Thymus (tissue), 11 donors: Measurements from ENCODE around the gene BAZ2B. TPM values are rescaled to one million over a fixed set of nuclear protein-coding genes. Genes with fewer than 3 reads are reported as not detected.
A peak's percentile ranks its signal among the peaks of the same experiment; 100 is the strongest.

Experiments
- DNase-seq, 9 donors: peaks; one replicate each; pipeline ENCODE4 v3.0.0-alpha.2; 2013; ENCODE audit warnings: low spot score in 9 of 9, low read depth in 6 of 9, missing footprints in 1 of 9
- H3K27ac ChIP-seq, 2 donors: one replicate each; pipeline ENCODE4 v1.5.1; 2013; ENCODE audit warnings: control low read depth in 1 of 2, low read depth in 1 of 2, low read length in 1 of 2, mild to moderate bottlenecking in 1 of 2, moderate library complexity in 1 of 2
- H3K27me3 ChIP-seq, 2 donors: one replicate each; pipeline ENCODE4 v1.5.1; 2013; ENCODE audit warnings: low read length in 1 of 2; ENCODE audit not compliant: control insufficient read depth in 2 of 2, insufficient read depth in 1 of 2
- H3K36me3 ChIP-seq, 2 donors: one replicate each; pipeline ENCODE4 v1.5.1; 2013; ENCODE audit warnings: low read length in 1 of 2, mild to moderate bottlenecking in 1 of 2, moderate library complexity in 1 of 2; ENCODE audit not compliant: control insufficient read depth in 2 of 2, insufficient read depth in 2 of 2
- H3K4me1 ChIP-seq, 2 donors: one replicate each; pipeline ENCODE4 v1.5.1; 2013; ENCODE audit warnings: low read length in 2 of 2; ENCODE audit not compliant: control insufficient read depth in 2 of 2, insufficient read depth in 2 of 2
- H3K4me3 ChIP-seq, 2 donors: one replicate each; pipeline ENCODE4 v1.5.1; 2013; ENCODE audit warnings: low read length in 2 of 2, control low read depth in 1 of 2, mild to moderate bottlenecking in 1 of 2
- H3K9me3 ChIP-seq, 2 donors: one replicate each; pipeline ENCODE4 v1.5.1; 2013; ENCODE audit warnings: low read length in 1 of 2, mild to moderate bottlenecking in 1 of 2; ENCODE audit not compliant: control insufficient read depth in 2 of 2, insufficient read depth in 1 of 2
- WGBS: extraction: QIAGEN DNeasy Blood & Tissue Kit; methylation state at CpG from one replicate; pipeline ENCODE4 v1.1.7; 2013; 5-methylcytosine and 5-hydroxymethylcytosine counted together
- polyA plus RNA-seq: library from polyadenylated mRNA; stranded (reverse); fragments of 200-250 nt; gene quantifications from one replicate; pipeline ENCODE4 v1.2.3, GENCODE V29; 2013
- total RNA-seq: library from RNA; stranded (reverse); fragments of 120-200 nt; gene quantifications from one replicate; pipeline ENCODE4 v1.2.4, GENCODE V29; 2013
- donor health status: healthy.

BAZ2B gene
- total and polyA plus RNA-seq, 2 donors, result 16.9 to 43.3 TPM

DNA sequence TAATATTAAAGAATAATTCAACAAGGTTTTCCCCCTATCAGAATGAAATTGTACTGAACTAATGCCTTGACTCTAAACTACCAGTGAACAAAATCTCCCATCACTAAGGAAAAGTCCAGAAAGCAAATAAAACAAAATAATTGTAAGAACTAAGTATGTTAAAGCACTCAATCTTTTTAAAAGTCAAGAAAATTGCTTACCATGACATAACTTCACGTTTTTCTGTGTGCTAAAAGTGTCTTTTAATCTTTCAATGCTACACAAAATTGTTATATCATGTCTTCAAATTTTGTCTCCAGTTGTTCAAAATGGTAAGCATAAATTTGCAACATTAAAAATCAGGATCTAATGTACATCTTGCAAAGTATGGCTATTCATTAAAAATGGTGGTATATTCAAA, 156.1 kb downstream of the BAZ2B start:
- H3K9me3 ChIP-seq, result no peaks in the 10 kb centered on the region
- H3K27ac ChIP-seq, result no peak overlapping the region
- DNase-seq, result no peak
- H3K27me3 ChIP-seq, result no peaks in the 10 kb centered on the region
- no peak overlapping the region for H3K4me3 ChIP-seq
- 98% methylated on average over 1 of the region's 1 CpG for WGBS
- no peaks in the 10 kb centered on the region for H3K36me3 ChIP-seq
- H3K4me1 ChIP-seq, result peaks cover 0 to 2% of the 10 kb centered on the region in 2 donors

GRCh38 chr2:159459279-159459678, 157.1 kb downstream of the BAZ2B start:
- DNase-seq, result no peak
- Histone ChIP-seq H3K4me3 (no peak overlapping the region), H3K4me1 (peaks cover 0 to 2% of the 10 kb centered on the region in 2 donors), H3K9me3 (no peaks in the 10 kb centered on the region), H3K36me3 (no peaks in the 10 kb centered on the region), H3K27me3 (no peaks in the 10 kb centered on the region), H3K27ac (no peak overlapping the region)
- 98% methylated on average over 1 of the region's 1 CpG for WGBS

GRCh38 chr2:159457589-159457988, 158.8 kb downstream of the BAZ2B start:
- 55% methylated on average over 1 of the region's 1 CpG for WGBS
- Histone ChIP-seq H3K4me3 (no peak overlapping the region), H3K4me1 (peaks cover 0 to 2% of the 10 kb centered on the region in 2 donors), H3K9me3 (no peaks in the 10 kb centered on the region), H3K27me3 (no peaks in the 10 kb centered on the region), H3K27ac (no peak overlapping the region), H3K36me3 (peaks cover 0 to 2% of the 10 kb centered on the region in 2 donors)
- DNase-seq, result no peak

GRCh38 chr2:159456500-159457426, 159.6 kb downstream of the BAZ2B start:
- H3K9me3 ChIP-seq, result no peaks in the 10 kb centered on the region
- H3K4me3 ChIP-seq, result no peak overlapping the region
- peaks cover 0 to 2% of the 10 kb centered on the region in 2 donors for H3K36me3 ChIP-seq
- no peaks in the 10 kb centered on the region for H3K27me3 ChIP-seq
- 31% methylated on average over 5 of the region's 5 CpGs for WGBS
- peak in 1 of 9 donors; percentile 17 for DNase-seq
- no peak overlapping the region for H3K27ac ChIP-seq
- H3K4me1 ChIP-seq, result peaks cover 0 to 2% of the 10 kb centered on the region in 2 donors

GRCh38 chr2:159455330-159455918, 160.9 kb downstream of the BAZ2B start:
- H3K9me3 ChIP-seq, result no peaks in the 10 kb centered on the region
- DNase-seq, result no peak
- no peaks in the 10 kb centered on the region for H3K27me3 ChIP-seq
- H3K36me3 ChIP-seq, result peaks cover 0 to 2% of the 10 kb centered on the region in 2 donors
- H3K27ac ChIP-seq, result no peak overlapping the region
- H3K4me1 ChIP-seq, result peaks cover 0 to 2% of the 10 kb centered on the region in 2 donors
- no peak overlapping the region for H3K4me3 ChIP-seq

DNA sequence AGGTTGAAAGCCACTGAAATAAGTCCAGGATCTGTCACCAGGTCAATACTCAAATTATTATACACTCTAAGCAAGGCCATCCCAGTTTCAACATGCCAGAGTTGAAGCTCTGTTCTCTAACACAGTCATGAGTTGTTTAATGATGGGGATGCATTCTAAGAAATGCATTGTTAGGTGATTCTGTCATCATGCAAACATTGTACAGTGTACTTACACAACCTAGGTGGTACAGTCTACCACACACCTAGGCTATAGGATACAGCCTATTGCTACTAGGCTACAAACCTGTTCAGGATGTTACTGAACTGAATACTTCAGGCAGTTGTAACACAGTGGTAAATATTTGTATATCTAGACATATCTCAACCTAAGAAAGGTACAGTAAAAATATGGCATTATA, 162.2 kb downstream of the BAZ2B start:
- Histone ChIP-seq H3K27me3 (no peaks in the 10 kb centered on the region), H3K4me3 (no peak overlapping the region), H3K27ac (no peak overlapping the region), H3K4me1 (peaks cover 0 to 2% of the 10 kb centered on the region in 2 donors), H3K36me3 (peaks cover 0 to 2% of the 10 kb centered on the region in 2 donors), H3K9me3 (no peaks in the 10 kb centered on the region)
- DNase-seq, result no peak

DNA sequence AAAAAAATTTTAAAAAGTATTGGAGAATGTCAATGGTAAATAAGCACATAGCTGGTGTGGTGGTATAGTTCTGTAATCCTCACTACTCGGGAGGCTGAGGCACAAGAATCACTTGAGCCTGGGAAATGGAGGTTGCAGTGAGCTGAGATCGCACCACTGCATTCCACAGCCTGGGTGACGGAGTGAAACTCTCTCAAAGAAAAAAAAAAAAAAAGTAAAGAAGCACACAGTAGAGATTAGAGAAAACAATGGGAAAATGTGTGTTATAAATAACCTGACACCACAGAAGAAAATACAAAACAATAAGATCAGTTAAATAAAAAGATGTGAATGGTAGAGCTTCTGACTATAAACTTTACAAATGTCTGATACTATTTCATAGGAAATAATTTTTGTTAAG, 166.2 kb downstream of the BAZ2B start:
- no peak overlapping the region for H3K27ac ChIP-seq
- over 99% methylated on average over 3 of the region's 3 CpGs for WGBS
- H3K4me1 ChIP-seq, result no peaks in the 10 kb centered on the region
- no peak overlapping the region for H3K4me3 ChIP-seq
- DNase-seq, result no peak
- no peaks in the 10 kb centered on the region for H3K9me3 ChIP-seq
- H3K27me3 ChIP-seq, result no peaks in the 10 kb centered on the region
- peaks cover 0 to 10% of the 10 kb centered on the region in 2 donors for H3K36me3 ChIP-seq

DNA sequence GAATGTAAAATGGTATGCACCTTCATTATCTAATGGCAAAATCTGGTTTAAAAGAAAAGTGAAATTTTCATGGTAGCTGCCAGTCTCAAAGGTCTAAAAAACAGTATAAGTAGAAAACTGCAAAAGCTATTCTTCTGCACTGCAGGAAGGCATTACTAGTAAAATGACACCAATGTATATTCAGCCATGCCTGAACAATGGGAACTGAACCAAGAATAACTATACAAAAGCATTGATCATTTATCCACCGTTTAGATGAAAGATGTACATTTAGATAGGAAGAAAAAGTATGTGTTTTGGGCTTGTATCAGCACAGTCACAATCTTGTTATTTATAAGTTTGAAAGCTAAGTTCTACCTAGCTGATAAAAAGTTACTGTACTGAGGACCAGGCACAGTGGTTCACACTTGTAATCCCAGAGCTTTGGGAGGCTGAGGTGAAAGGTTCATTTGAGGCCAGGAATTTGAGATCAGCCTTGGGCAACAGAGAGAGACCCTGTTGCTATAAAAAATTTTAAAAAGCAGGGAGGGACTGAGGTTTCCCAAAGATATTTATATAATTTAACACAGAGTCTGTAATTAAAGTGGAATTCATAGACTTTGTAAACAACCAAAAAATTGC, 166.7 kb downstream of the BAZ2B start:
- no peaks in the 10 kb centered on the region for H3K9me3 ChIP-seq
- WGBS, result 0% methylated on average over 1 of the region's 1 CpG

GRCh38 chr2:159446817-159447216, 169.5 kb downstream of the BAZ2B start:
- Histone ChIP-seq H3K27ac (no peak overlapping the region), H3K4me1 (no peaks in the 10 kb centered on the region), H3K36me3 (peaks cover 0 to 24% of the 10 kb centered on the region in 2 donors), H3K4me3 (no peak overlapping the region), H3K9me3 (no peaks in the 10 kb centered on the region), H3K27me3 (no peaks in the 10 kb centered on the region)
- DNase-seq, result no peak
- WGBS, result 98% methylated on average over 2 of the region's 2 CpGs

More for the DNA sequence above, 166.7 kb downstream of the BAZ2B start:
- no peak overlapping the region for H3K4me3 ChIP-seq
- no peaks in the 10 kb centered on the region for H3K27me3 ChIP-seq
- no peak overlapping the region for H3K27ac ChIP-seq
- no peaks in the 10 kb centered on the region for H3K4me1 ChIP-seq
- DNase-seq, result no peak
- peaks cover 0 to 15% of the 10 kb centered on the region in 2 donors for H3K36me3 ChIP-seq
